Epidermal melanocyte (primary cell): ENCODE data around the gene LPAR1.

ENCODE experiments used
- DNase-seq: peaks from one replicate; pipeline ENCODE4 v3.0.0; 2011; ENCODE audit warnings: low spot score; ENCODE audit not compliant: insufficient read length

The LPAR1 gene

DNA sequence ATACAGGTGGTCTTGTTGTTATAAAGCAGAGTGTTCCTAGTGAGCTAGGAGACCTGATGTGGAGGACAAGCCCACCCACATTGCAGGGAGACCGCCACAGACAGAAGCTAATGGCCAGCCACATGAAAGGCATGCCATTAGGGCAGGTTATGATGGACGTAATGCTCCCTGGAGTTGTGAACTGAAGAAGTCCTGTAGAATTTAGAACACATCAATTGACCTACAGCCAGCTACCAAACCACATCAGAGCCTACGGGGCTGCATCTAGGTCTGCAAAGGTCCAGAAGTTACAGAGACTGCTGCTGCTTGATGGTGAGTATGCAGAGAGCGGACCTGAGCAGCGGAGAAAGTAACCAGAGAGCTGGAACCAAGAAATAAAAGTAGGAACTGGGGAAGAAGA, 116.6 kb downstream of the LPAR1 start:
- DNase-seq: no peak

DNA sequence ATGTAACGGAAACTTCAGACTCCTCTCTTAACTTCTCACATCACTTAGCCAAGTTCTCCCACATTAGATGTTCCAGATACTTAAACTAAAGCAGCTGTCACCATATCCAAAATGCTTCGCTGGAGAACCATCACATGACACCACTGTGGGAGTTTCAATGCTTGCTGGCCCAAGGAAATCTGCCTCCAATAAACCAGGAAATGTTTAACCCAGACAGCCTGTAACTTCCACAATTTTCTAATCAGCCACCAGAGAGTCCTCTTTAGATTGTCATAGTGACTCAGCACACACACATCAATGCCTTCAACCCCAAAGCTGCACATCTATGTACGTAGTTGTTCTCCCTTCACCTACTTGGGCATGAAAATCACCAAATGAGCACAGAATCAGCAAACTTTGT, 118.7 kb downstream of the LPAR1 start:
- DNase-seq: no peak

DNA sequence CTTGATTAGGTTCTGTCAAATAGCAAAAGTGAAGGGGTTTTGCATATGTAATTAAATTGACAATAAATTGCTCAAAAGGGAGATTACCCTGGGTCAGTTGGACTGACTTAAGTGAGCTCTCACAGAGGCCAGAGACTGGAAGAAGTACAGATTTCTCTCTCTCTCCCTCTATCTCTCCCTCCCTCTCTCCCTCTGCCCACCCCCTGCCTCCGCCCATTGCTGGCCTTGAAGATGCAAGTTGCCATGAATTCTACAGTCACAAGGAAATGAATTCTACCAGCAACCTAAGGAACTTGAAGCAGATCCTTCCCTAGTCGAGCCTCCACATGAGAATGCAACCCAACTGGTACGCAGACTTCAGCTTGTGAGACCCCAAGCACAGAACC, 119.2 kb downstream of the LPAR1 start:
- no peak for DNase-seq

DNA sequence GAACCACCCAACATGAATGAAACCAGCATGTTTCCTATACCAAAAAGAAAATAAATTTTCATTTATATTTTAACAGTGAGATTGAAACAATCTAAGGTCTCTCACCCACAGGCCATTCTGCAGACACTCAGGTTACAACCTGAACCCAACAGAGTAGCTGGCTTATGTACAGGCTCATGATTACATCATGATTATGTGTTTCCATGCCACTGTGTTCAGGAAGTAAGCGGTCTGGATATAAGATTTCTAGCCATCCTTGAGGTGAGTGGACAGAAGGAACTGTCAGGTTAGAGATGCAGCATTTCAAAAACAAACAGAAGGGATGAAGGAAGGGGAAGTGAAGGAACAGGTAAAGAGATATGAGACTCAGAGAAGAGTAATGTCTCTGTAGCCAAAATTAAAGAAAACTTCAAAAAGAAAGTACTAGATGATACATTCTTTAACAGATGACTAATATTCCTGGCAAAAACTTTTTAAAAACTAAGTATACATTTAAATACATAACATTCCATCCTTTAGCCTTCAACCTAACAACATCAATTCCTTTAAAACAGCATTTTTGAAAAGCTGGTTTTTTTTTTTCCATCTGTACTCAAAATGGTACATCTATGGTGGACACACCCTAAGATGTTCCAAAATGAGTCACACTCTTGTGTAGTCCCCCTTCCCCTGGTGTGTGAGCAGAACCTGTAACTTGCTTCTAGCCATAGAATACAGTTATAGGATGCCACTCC, 119.8 kb downstream of the LPAR1 start:
- DNase-seq: no peak

DNA sequence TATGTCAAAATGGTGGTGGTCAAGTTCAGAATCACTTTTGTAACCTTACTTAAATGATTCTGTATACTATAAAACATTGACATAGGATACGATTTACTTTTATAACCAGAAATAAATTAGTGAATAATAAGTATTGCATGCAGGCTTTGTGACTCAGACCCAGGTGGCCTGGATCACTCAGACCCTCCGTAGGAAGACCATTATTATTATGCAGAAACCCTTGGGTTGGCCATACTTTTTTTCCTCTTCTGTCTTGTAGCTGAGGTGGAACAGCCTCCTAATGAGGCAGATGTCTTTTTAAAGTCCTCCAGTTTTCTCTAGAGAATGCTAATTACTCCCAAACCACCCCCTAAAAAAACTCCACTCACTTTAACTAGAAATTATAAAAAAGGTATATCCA, 121.9 kb downstream of the LPAR1 start:
- no peak for DNase-seq

DNA sequence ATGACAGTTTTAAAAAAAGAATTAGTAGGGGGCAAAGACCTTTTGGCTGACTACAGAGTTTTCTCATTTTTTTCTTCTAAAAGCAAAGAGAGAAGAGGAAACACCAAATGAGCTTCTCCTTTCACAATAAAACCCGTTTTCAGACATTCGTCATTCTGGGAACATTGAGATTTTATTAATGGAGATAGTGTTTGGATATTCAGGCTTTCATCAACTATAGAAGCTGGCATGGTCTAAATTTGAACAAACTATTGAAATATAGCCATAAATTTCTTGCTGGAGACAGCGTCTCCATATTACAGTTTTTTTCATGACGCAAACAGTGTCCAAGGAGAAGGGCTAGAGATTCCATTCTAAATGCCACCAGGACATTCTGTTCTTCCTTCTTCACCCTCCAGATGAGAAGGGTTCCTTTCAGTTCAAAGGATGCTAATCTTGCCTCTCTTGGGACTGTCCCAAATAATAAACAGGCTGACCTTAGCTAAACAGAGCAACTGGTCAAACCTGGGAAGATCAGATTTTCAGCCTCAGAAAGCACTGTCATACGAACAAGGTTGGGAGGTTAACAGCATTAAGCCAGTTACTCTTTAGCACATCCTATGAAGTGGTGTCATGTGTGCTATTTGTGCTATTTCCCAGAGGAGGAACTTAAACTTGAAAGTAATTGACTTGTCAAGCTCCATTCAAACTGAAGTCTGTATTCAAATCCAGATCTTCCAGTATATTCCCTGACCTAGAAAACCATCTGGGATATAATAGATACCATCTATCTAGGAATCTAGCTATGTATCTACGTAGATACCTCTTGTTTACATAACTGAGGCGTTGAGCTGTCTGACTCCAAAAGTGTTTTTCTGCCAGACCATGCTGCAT, 125.6 kb downstream of the LPAR1 start:
- DNase-seq: no peak

DNA sequence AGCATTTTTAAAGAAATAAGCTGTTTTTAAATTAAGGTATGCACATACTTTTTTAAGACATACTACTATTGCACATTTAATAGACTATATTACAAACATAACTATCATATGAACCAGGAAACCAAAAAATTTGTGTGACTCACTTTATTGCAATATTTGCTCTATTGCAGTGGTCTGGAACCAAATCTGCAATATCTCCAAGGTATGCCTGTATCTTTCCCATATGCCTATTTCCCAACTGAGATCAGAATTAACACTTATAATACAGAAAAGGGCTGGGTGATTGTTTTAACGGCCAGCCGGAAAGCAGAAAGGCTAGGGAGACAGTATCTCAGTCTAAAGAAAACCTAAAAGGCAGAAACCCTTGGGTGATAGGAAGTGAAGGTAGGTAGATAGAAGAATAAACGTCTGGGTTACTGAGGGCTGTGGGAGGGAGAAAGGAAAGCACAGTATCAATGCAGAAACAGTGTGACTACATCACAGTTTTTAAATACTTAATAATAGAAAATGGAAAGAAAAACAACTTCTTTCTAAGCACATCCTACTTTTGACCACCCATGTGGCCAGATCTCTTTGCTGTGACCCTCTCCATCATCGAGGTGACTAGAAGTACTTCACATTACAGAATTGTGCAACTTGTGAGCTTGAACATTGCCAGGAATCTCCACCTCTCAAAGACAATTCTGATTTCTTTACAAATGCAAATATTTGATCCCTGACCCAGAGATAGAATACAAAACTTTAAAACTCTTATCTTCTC, 126.4 kb downstream of the LPAR1 start:
- DNase-seq: no peak

DNA sequence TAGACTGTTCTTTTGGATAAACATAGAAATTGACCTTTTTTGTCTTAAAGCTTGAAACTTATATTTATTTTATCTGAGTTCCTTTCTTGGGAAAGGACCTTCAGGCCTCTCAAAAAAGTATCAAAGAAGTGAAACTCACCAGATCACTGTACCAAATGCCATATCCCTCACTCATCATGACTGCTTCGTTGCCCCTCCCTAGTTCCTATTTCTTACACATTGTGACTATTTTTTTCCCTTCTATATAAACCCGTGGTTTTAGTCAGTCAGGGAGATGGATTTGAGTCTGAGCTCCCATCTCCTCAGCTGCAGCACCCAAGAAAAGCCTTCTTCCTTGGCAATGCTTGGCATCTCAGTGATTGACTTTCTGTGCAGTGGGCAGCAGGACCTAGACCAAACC, 129.4 kb downstream of the LPAR1 start:
- DNase-seq: no peak

DNA sequence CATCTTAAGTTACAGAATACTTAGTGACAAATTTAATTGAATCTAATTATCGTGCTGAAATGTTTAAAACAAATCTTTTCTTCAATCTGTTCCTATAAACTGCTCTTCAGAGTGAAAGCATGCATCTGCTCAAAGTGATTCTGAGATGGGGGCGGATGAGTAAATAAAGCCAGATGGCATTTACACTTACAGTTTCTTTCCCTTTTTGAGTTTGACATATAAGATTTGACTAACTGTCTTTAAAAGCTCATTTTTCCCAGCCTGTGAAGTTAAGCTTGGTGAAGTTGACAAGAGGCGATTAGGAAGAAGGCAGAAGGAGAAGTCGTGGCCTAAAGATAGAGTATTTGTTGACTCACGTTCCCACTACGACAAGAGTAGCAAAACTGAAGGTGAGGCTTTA, 137.4 kb downstream of the LPAR1 start:
- DNase-seq: no peak

DNA sequence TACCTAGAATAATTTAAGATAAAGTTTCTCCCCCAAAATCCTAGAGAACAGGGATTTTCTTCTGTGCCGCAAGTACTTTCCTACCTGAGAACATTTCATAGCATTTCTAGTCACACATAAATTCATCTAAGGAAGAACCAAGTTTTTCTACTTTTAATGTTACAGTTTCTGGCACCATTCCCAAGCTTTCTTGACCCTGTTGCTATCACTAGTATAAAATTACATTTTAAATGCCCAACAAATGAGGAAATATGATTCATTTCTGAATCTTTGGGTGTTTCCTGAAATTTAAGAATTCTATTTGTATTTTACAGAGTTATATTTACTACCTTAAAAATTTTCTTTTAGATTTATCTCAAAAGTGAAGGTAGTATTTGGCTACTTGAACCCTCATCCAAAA, 137.8 kb downstream of the LPAR1 start:
- no peak for DNase-seq

DNA sequence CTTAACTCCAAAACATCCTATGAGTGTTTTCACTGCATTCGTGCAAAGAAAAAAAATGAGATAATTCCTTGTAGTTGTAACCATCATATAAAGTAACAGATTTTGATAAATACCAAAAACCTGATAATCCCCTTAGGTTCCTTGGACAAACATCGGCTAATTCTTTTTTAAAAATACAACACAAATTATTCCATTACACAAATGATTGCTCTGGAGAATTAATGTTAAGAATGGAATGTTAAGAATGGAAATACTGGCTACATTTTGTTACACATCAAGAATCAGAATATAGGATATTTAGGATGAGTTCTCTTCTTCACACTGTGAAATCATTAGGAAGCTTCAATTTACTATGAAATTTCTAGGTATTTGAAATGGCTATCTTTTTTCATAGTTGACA, 139.4 kb downstream of the LPAR1 start:
- DNase-seq: no peak

DNA sequence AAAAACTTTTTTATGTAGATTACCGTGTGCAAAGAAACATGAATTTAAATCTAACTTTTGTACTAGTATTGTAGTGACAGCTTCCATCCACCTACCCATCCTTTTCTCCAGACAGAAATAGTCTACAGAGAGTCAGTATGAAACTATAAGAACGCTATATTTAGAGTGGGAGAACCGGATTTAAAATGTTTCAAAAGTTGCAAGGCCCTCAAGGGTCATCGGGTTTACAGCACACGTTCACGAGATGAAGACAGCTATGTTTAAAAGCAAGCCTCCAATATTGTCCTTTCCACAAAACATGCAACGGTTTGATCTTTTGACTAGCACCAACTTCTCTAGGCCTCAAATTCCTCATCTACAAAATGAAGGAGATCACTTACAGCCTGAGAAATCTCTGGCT, 139.9 kb downstream of the LPAR1 start:
- DNase-seq: no peak

DNA sequence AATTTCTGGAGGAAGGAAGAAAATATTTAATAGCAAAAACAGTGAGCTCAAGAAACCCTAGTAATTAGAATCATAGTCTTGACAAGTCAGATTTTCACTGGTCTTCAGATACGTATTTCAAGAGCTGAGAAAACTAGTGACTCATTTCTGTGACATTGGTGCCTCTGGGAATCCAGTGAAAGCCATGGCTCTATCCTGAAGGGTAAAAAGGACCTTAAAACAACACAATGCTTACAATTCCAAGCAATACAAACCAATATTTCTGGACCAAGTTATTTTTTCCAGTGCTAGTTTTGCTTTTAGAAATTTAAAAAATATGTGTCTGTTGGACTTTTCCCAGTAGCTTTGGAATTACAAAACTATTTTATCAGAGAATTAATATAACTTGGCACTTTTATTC, 140.3 kb downstream of the LPAR1 start:
- no peak for DNase-seq

DNA sequence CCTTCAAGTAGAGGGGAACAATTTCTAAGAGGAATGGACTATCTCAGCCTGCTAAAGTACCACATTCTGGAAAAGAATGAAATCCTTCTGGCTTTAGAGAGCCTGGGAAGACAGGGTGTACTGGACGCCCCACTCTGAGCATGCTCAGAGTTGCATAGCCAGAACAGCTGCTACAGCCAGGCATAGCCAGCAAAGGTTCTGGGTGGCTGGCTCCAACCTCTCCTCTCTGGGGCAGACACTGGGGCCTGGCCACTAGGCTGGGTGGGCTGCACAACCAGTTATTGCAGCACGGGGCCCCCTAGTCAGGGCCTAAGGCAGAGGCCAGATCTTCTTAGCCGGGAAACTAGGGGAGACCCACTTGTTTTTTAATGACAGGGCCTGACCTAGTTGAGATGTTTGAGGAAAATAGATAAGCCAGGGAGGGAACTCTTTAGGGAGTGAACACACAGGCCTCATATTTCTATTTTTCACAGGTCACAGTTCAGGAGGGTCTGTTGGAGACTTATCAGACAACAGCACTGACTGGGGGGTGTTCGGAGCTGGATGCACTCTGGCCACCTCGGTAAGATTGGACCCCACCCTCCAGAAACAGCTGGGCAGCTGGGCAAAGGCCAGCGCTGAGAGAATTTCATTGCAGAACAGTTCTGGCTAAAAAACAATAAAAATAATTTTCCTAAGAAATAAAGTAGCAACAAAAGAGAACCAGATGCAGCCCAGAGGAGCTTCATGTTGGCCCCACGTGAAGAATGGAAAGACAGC, 142.9 kb downstream of the LPAR1 start:
- DNase-seq: no peak

DNA sequence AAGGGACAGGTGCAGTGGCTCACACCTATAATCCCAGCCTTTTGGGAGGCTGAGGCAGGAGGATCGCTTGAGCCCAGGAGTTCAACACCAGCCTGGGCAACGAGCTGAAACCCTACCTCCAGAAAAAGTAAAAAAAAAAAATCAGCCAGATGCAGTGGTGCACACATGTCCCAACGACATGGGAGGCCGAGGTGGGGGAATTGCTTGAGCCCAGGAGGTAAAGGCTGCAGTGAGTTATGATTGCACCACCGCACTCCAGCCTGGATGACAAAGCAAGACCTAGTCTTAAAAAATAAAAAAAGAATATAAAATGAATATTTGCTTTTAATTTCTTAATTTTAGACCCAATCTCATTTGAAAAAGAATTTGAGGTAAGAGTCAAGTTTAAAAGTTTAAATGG, 143.5 kb downstream of the LPAR1 start:
- DNase-seq: no peak

DNA sequence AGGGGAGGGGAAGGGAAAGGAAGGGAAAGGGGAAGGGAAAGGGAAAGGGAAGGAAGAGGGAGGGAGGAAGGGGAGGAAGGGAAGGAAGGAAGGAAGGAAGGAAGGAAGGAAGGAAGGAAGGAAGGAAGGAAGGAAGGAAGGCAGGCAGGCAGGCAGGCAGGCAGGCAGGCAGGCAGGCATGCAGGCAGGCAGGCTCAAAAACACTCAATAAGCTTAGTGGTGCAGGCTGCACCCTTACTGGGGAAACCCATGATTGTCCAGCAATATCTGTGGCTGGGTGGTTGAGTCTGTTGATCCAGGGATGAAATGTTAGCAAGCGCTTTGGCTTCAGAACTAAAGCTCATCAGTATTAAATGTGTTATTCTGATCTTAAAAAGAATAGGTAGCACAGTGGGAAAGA, 145.6 kb downstream of the LPAR1 start:
- DNase-seq: no peak

DNA sequence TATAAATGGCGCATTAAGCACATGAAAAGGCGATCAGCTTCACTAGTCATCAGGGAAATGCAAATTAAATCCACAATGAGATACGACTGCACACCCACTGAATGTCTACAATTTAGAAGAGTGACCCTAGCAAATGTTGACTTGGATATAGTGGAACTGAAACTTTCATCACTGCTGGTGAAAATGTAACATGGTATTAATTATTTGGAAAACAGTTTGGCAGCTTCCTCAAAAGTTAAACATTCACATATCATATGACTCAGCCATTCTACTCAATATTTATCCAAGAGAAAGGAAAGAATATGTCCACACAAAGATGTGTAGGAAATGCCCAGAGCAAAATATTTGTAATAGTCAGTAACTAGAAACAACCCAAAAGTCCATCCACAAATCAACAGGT, 146.5 kb downstream of the LPAR1 start:
- no peak for DNase-seq

DNA sequence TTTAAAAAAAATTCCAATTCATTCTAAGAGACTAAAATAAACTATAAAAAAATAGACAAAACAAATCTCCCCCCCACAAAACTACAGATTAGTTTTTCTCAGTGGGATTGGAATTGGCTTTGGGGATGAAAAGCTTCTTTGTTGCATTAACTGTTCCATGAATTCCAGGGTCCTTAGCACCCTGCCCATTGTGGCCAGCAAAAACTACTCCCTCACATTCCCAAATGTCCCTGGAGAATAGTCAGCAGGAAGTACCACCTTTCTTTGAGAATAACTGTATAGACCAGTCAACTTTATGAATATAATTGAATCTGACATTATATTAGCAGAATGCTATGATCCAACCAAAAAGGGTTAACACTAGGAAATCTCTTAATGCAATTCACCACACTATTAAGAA, 147.9 kb downstream of the LPAR1 start:
- no peak for DNase-seq

DNA sequence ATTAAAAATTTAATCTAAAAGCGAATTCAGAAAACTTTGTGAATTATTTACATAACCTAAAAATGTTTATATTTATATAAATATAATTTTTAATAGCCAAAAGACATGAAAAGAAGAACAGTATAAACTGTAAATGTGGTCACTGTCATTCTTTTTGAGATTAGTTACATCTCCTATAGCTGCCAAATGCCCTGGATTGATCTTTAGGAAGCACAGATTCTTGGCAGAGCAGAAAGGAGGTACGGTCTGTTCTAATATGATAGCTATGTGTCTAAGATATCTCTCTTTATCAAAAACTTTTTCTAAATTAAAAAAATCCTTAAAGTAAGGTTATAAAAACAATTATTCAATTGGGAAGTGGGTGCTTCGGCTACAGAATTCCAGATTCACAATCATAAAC, 151.0 kb downstream of the LPAR1 start:
- DNase-seq: no peak

DNA sequence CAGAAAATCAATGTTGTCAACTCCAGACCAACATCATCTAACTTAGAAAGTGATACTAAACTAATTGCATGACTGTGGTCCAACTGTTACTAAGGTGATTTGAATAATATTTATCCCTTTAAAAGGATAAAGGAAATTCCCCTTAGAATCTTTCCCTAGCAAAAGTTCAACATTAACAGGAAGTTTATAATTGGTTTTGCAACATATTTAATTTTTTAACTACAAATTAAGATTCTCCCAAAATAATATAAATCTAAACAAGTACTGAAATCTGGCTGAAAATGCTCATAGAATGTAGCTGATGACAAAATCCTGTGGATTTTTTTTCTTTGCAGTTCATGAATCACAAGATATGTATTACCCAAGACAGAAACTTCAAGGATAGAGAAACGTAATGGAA, 151.4 kb downstream of the LPAR1 start:
- no peak for DNase-seq

DNA sequence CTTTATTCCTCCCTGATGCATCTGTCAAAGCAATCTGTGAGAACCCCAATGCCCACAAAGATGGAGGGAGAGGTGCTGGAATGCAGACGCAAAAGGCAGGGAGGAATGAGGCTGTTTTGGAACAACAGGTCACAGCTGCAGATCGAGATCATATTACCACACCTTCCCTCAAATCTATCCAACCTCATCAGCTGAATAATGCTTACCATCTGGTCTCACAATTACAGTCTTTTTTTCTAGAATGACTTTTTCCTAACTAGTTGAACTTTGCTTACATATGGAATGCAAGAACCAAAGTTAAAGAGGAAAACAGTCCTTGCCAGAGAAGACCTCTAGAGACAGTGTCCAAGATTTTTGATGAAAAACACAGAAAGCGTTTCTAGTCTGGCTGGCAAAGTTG, 158.1 kb downstream of the LPAR1 start:
- DNase-seq: no peak

DNA sequence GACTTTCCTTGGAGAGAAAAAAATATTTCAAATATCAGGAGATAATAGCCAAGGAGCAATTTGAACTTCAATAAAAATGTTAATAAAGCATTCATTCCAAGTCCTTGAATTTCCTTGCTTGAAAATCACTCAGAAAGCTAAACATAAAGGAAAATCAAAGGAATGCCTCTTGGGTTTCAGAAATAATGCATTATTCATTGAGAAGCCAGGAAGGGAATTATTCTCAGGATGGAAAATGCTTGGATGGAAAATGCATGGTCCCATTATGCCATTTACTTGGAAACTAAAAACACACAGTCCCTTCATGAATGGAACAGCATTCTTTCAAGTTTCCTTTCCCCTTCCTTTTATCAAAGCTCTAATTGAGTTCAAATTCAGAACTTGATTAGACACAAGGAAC, 160.9 kb downstream of the LPAR1 start:
- no peak for DNase-seq
